ENCODE results near the gene HIPK3.

Gene HIPK3

GRCh38 chr11:33403344-33403743 lies 146.2 kb downstream of the HIPK3 start:
- Histone ChIP-seq H3K4me1 (ENCODE audit: control insufficient read depth in 5 of 5, insufficient read depth in 5 of 5, low read length in 5 of 5) (peaks cover 0 to 11% (median 6%) of the 10 kb centered on the region in 5 donors), H3K36me3 (ENCODE audit: control insufficient read depth in 5 of 5, insufficient read depth in 5 of 5, low read length in 5 of 5) (no peaks in the 10 kb centered on the region), H3K27me3 (ENCODE audit: control insufficient read depth in 5 of 5, insufficient read depth in 4 of 5, low read length in 5 of 5) (no peaks in the 10 kb centered on the region), H3K9ac (ENCODE audit: low read length in 5 of 5) (no peak overlapping the region), H3K4me3 (ENCODE audit: low read depth in 1 of 5, low read length in 5 of 5) (peak overlapping the region in 1 of 5 donors; percentile 54), H3K9me3 (ENCODE audit: control insufficient read depth in 5 of 5, low read length in 5 of 5) (no peaks in the 10 kb centered on the region), H3K27ac (ENCODE audit: low read depth, low read length) (no peak overlapping the region)

GRCh38 chr11:33405834-33406602 lies 148.8 kb downstream of the HIPK3 start:
- Histone ChIP-seq H3K4me3 (ENCODE audit: low read depth in 1 of 5, low read length in 5 of 5) (no peak overlapping the region), H3K9me3 (ENCODE audit: control insufficient read depth in 5 of 5, low read length in 5 of 5) (no peaks in the 10 kb centered on the region), H3K36me3 (ENCODE audit: control insufficient read depth in 5 of 5, insufficient read depth in 5 of 5, low read length in 5 of 5) (no peaks in the 10 kb centered on the region), H3K27me3 (ENCODE audit: control insufficient read depth in 5 of 5, insufficient read depth in 4 of 5, low read length in 5 of 5) (peaks cover 0 to 5% (median 0%) of the 10 kb centered on the region in 5 donors), H3K4me1 (ENCODE audit: control insufficient read depth in 5 of 5, insufficient read depth in 5 of 5, low read length in 5 of 5) (peaks cover 0 to 11% (median 6%) of the 10 kb centered on the region in 5 donors), H3K27ac (ENCODE audit: low read depth, low read length) (no peak overlapping the region), H3K9ac (ENCODE audit: low read length in 5 of 5) (no peak overlapping the region)

Measured in subcutaneous abdominal adipose tissue (tissue), 5 donors.